GM19467 (cell line): ENCODE data around the gene PLTP.

Source experiments
- ATAC-seq: cut with Tn5 transposase; IDR thresholded peaks from one replicate; pipeline ENCODE4 v1.9.1; 2021; ENCODE audit warnings: mild to moderate bottlenecking, moderate library complexity; ENCODE audit not compliant: unreplicated experiment

PLTP gene

GRCh38 chr20:45850926-45851325, 61.0 kb downstream of the PLTP start:
- no peak for ATAC-seq

GRCh38 chr20:45850238-45850637, 61.7 kb downstream of the PLTP start:
- ATAC-seq = no peak

- no peak for ATAC-seq
Measured at GRCh38 chr20:45848969-45849582, 62.9 kb downstream of the PLTP start.
